ENCODE data around the gene CLPTM1L.
A peak's percentile ranks its signal among the peaks of the same experiment; 100 is the strongest.

The CLPTM1L gene

DNA sequence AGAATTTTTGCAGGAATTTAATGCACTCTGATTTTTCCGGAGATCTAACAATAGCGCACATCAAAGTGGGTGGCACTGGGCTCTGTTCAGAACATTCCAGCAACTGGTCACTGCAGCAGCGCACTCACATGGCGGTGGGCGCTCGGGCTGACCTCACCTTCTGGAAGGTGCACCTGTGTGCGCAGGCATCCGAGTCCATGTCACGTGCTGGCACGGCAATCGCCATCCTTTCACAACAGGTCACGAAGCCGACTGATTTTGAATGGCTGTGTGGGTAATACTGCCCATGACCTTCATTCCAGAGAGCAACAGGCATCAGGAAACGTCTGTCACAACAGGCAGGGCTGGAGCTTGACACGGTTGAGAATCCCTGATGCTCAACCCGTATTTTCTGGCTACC, 18.7 kb upstream of the CLPTM1L start:
- no peaks in the 10 kb centered on the region for H3K9me3 ChIP-seq (ENCODE audit: control insufficient read depth, insufficient read depth, low read depth, low read length)
- ChIA-PET POLR2A (interaction anchor here (1.1 kb wide), 1 partner anchor 19 kb away, joined by 3 read pairs; the partner anchor contains the start of gene CLPTM1L), CTCF (interaction anchor here (1.0 to 1.1 kb wide), 2 partner anchors 15 to 190 kb away, joined by 3 to 4 read pairs; no protein-coding TSS in a partner anchor)
- no peaks in the 10 kb centered on the region for H3K4me1 ChIP-seq (ENCODE audit: control insufficient read depth, insufficient read depth, low read length)
- no peak overlapping the region for H3K27ac ChIP-seq (ENCODE audit: extremely low read depth, low read depth, low read length)
- H3K36me3 ChIP-seq (ENCODE audit: control insufficient read depth in 2 of 2, insufficient read depth in 1 of 2, low read length in 2 of 2), result no peaks in the 10 kb centered on the region
- TF ChIP-seq, protein P1, sequence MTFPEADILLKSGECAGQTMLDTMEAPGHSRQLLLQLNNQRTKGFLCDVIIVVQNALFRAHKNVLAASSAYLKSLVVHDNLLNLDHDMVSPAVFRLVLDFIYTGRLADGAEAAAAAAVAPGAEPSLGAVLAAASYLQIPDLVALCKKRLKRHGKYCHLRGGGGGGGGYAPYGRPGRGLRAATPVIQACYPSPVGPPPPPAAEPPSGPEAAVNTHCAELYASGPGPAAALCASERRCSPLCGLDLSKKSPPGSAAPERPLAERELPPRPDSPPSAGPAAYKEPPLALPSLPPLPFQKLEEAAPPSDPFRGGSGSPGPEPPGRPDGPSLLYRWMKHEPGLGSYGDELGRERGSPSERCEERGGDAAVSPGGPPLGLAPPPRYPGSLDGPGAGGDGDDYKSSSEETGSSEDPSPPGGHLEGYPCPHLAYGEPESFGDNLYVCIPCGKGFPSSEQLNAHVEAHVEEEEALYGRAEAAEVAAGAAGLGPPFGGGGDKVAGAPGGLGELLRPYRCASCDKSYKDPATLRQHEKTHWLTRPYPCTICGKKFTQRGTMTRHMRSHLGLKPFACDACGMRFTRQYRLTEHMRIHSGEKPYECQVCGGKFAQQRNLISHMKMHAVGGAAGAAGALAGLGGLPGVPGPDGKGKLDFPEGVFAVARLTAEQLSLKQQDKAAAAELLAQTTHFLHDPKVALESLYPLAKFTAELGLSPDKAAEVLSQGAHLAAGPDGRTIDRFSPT (tag by site-specific recombination; IDR thresholded peaks at IDR 0.05), result no peak
- TF ChIP-seq ZNF623 (tag by site-specific recombination; IDR thresholded peaks at IDR 0.05) (no peak), ZNF585B (tag by site-specific recombination; IDR thresholded peaks at IDR 0.05) (no peak), SCRT2 (tag by site-specific recombination; IDR thresholded peaks at IDR 0.05) (0 out of 2 replicates have a peak, but pooled peaks have one; percentile 26), ZBTB17 (tag by site-specific recombination; IDR thresholded peaks at IDR 0.05) (no peak), ZNF280D (tag by site-specific recombination; IDR thresholded peaks at IDR 0.05) (no peak), ZBTB10 (tag by site-specific recombination; IDR thresholded peaks at IDR 0.05) (no peak)
- no peak overlapping the region for H3K4me3 ChIP-seq (ENCODE audit: low read depth, low read length)

DNA sequence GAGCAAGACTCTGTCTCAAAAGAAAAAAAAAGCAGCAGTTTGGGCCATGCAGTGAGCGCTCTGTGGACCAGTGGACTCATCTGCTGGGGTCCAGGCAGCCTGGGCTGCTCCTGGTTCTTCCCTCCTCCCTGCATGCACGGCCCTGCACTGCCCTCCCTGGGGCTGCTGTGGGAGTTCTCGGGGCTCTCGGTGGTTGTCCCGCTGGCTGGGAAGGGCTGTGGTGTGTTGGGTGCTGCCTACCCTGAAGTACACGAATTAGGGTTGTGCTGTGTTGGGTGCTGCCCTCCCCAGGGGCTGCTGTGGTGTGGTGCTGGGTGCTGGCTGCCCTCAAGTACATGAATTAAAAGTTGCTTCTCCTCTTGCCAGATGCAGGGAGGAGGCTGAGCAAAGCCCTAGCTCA, 18.3 kb upstream of the CLPTM1L start:
- ChIA-PET CTCF (interaction anchor here (1.1 kb wide), 1 partner anchor 189 kb away, joined by 4 read pairs; no protein-coding TSS in a partner anchor), POLR2A (interaction anchor here (1.1 kb wide), 1 partner anchor 18 kb away, joined by 3 read pairs; the partner anchor contains the start of gene CLPTM1L)

More for the DNA sequence above, 18.3 kb upstream of the CLPTM1L start:
- no peaks in the 10 kb centered on the region for H3K4me1 ChIP-seq (ENCODE audit: control insufficient read depth, insufficient read depth, low read length)
- H3K4me3 ChIP-seq (ENCODE audit: low read depth, low read length), result no peak overlapping the region
- TF ChIP-seq ZNF777 (tag by site-specific recombination; IDR thresholded peaks at IDR 0.05; ENCODE audit: borderline replicate concordance) (no peak), ZNF121 (tag by site-specific recombination; IDR thresholded peaks at IDR 0.05) (no peak), ZSCAN18 (tag by site-specific recombination; IDR thresholded peaks at IDR 0.05) (no peak), ZBTB21 (tag by site-specific recombination; IDR thresholded peaks at IDR 0.05) (no peak), REST (tag by site-specific recombination; IDR thresholded peaks at IDR 0.05) (no peak), ZSCAN23 (tag by site-specific recombination; IDR thresholded peaks at IDR 0.05) (no peak), ZNF157 (tag by site-specific recombination; IDR thresholded peaks at IDR 0.05) (no peak), ZFP69B (tag by site-specific recombination; IDR thresholded peaks at IDR 0.05) (no peak), ZNF621 (tag by site-specific recombination; IDR thresholded peaks at IDR 0.05) (no peak), ZNF146 (tag by site-specific recombination; IDR thresholded peaks at IDR 0.05) (no peak), ZNF707 (tag by site-specific recombination; IDR thresholded peaks at IDR 0.05) (no peak), ZNF529 (tag by site-specific recombination; IDR thresholded peaks at IDR 0.05; ENCODE audit: insufficient replicate concordance) (no peak), BCL11B (tag by site-specific recombination; IDR thresholded peaks at IDR 0.05; ENCODE audit: low read depth) (no peak), HOXC10 (CRISPR knock-in tag; IDR thresholded peaks at IDR 0.05) (no peak)
- no peaks in the 10 kb centered on the region for H3K9me3 ChIP-seq (ENCODE audit: control insufficient read depth, insufficient read depth, low read depth, low read length)
- no peaks in the 10 kb centered on the region for H3K36me3 ChIP-seq (ENCODE audit: control insufficient read depth in 2 of 2, insufficient read depth in 1 of 2, low read length in 2 of 2)
- no peak overlapping the region for H3K27ac ChIP-seq (ENCODE audit: extremely low read depth, low read depth, low read length)

Measured in HEK293 (cell line).